ENCODE results near the gene FFAR2.

Gene FFAR2

DNA sequence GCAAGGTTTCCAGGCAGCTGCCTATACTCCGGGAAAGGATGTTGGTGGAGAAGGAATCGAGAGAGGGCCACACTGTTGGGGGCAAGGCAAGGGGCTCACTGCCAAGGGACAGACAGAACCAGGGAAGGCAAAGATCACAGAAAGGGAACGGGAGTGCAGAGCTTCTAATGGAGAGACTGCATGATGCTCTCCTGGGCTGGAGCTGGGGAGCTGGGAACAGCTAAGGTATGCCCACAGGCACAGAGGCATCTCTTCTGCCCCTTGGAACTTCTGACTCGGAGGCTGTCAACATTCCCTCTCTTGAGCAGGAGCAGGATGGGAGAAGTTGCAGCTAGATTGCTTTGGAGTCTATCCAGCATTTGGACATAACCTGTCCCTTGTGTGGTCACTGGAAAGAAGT is 22.4 kb upstream of the FFAR2 start:
- DNase-seq (ENCODE audit: low spot score), result no peak

DNA sequence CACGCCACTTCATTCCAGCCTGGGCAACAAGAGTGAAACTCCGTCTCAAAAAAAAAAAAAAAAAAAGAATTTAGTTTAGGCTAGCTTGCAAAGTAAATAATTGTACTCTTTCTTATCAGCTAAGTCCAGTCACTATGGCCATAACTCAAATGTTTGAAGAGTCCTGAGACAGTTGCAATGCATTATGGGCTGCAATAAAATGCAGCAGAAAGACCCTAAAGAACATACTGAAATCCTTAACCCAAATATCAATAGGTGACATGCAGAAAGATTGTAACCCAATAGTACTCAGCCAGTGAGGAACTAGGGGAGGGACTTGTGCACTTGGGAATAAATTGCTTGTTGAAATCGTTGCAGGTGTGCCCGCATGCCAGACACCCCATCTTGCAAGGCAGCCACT is 20.9 kb upstream of the FFAR2 start:
- no peak for DNase-seq (ENCODE audit: low spot score)

DNA sequence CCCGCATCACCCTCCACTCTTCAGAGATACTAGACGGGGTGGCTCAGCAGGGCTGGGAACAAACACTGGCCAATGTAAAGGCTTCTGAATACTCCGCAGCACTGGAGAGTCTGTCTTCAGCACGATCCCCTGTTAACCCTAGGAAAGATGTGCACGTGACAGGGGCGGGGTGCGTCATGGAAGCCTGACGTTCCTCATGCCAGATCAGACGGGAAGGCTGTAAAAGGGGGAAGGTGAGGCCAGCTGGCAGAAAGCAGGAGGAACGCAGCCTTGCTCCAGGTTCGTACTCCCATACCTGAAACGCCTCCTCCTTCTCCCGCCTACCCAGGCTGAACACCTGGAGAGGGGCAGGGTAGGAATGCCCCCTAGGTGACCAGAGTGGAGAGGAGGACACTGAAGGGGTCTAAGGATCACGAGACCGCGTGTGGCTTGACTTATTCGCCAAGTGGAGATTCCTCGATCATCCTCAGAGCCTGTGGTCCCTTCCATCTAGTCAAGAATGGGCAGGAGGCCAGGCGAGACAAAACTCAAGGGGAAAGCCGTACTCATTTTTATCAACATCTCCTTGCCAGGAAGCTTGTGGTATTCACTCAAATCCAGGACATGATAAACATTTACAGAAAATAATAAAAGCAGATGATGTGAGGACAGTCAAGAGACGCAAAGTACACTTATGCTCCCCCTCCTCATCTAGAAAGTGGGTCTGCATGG is 18.2 kb upstream of the FFAR2 start:
- no peak for DNase-seq (ENCODE audit: low spot score)

DNA sequence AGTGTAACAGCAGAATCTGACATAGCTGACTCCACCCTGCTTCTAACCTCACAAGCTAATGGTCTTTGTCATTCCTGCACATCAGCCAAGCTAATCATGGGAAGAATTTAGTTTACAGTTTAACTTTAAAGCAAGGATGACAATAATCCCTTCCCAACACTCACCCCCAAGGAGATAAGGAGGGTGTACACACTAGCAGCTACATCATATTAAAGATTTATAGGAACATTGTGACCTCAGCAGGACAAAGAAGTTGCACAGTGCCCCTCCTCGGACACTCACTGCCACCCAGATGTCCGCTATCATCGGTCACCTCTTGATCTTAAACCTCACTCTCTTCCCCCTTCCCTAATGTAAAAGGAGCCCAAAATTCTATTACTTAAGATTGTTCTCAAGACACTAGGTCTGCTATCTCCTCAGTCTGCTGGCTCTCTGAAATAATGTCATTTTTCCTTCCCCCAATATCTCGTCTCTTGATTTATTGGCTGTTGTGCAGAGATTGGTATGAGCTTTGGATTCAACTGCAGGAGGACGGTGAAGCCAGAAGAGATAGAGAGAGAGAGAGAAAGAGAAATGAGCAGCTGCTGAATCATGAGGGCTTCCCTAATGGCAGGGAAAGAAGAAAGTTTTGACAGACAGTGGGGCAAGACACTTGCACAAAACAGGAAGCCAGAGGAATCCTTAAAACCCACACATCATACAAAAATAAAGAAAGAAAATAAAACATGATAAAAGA is 17.5 kb upstream of the FFAR2 start:
- no peak for DNase-seq (ENCODE audit: low spot score)

DNA sequence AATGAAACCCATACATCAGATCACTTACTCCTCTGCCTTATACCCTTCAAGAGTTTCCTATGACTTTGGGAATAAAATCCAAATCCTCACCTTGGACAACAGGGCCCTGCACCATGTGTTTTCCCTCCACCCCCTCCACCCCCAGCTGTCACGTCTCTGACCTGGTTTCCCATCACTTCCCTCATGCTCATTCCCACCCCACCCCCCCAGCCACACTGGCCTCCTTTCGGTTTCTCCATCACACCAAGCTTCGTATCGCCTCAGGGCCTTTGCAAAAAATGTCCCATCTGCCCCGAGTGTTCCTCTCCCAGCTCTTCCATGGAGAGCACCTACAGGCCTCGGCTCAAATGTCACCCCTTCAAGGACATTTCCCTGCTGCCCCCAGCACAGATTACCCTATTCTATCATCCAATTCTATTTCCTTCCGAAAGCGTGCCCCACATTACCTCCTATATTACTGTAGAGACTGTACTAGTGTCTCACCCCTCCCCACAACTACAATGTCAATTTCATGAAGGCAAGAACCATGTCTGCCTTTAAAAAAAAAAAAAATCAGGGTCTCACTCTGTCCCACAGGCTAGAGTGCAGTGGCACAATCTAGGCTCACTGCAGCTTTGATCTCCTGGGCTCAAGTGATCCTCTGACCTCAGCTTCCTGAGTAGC is 16.8 kb upstream of the FFAR2 start:
- DNase-seq (ENCODE audit: low spot score), result no peak

DNA sequence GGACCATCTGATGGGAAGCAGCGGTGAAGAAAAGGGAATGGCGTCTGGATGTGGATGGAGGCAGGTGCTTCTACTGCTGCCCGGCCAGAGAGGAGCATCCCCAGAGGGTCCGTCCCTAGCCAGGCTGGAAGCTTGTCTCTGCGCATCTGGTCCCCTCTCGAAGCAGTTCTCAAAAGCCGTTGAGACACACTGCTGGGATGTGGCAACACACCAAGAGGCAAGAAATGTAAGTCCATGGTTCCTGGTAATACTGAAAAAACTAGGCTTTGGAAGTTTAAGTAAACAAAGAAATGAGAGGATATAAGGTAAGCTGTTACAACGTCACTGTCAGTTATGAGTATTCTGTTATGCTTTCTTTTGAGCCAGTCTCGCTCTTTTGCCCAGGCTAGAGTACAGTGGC is 15.1 kb upstream of the FFAR2 start:
- no peak for DNase-seq (ENCODE audit: low spot score)

DNA sequence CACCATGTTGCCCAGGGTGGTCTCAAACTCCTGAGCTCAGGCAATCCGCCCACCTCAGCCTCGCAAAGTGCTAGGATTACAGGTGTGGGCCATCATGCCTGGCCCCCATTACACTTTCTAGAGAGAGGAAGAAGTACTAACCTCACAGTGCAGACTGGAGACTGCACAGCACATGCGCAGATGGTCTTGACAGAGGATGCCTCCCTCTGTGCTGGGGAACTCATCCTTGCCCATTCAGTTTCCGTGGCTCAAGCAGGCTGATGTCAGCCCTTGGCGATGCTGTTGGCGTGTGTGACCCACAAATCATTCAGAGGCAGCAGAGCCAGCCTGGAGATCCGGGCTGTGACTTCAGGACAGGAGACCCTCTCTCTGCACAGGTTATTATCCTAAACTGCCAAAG is 14.6 kb upstream of the FFAR2 start:
- no peak for DNase-seq (ENCODE audit: low spot score)

DNA sequence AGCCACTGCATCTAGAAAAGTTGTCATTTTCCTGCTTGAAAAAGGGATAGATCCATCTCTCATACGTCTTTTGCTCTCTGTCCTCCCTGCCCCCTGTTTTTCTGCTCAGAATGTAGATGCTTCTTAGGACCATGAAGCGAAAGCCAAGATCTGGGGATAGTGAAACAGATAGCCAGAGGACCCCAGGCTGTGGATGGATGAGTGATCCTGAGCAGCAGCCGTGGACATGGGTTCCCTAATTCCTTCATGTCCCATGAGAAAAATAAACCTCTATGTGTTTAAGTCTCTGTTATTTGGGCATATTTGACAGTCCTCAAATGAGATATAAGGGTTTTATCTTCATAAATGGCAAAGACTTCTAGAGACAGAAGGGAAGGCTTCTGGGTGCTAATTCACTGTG is 12.2 kb upstream of the FFAR2 start:
- no peak for DNase-seq (ENCODE audit: low spot score)

DNA sequence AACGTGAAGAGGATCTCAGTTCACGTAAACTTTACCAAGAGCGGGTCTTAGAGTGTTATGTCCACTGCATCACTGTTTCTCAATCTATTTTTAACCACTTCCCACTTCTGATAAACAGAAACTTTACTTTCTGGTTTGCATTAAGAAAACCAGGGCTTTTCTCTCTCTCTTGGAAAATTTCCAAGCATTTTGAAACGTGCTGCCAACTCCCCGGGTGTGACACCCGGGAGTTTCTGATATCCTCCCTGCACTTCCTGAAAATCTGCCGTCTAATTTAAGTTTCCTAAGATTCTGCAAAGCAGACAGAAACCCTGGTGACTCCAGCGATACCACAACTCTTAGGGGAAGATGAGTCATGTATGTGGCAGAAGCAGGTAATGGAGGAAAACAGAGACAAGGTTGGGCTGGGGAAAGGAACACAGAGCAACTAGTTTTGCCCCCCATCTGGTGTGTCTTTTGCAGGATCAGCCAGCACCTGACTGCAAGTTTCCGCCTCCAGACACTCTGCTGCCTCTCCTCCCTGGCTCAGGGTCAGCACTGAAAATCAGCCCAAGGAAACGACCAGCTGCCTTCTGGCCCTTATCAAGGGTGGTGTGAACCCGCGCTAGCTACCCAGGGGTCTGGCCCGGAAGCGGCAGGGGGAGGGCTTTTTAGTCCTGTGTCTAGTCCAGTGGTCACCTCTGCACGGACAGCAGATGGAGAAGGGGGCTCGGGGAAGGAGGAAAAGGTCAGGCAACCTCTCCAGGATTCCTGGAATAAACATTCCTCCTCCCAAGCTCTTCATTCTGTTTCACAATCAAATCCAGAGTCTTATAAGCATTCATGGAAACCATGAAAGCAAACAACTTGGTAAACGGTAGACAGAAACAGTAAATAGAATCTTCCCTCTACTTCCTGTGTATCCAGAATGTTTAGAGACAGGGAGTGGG is 11.3 kb upstream of the FFAR2 start:
- no peak for DNase-seq (ENCODE audit: low spot score)

DNA sequence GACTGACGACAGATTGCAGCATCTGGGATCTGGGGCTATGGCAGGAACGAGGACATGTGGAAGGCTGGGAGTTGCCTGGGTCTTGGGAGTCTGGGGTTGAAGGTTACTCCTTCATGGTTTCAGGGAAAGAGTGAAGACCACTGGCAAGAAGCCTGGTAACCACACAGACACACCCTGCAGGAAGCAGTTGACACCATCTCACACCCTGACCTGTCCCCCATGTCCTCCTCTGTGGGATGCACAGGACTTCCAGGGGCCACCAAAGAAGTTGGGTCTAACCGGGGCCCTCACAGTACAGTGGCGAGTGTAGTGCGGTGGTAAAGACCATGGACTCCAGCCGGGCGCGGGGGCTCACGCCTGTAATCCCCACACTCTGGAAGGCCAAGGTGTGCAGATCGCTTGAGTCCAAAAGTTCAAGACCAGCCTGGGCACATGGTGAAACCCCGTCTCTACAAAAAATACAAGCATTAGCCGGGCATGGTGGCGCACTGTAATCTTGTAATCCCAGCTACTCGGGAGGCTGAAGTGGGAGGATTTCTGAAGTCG is 10.6 kb upstream of the FFAR2 start:
- DNase-seq (ENCODE audit: low spot score), result no peak

DNA sequence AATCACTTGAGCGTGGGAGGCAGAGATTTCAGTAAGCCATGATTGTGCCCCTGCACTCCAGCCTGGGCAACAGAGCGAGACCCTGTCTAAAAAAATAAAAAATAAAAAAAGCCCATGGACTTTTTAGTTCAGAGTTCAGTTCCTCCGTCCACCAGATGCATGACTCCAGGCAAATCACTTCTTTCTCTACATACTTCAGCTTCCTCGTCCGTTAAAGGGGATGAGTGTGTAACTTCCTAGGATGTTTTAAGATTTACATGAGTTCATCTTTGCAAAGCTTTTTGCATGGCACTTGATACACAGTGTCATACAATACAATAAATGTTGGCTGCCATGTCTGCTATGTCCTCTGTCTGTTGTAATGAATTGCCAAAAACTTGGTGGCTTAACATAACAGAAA is 10.0 kb upstream of the FFAR2 start:
- DNase-seq (ENCODE audit: low spot score), result no peak

DNA sequence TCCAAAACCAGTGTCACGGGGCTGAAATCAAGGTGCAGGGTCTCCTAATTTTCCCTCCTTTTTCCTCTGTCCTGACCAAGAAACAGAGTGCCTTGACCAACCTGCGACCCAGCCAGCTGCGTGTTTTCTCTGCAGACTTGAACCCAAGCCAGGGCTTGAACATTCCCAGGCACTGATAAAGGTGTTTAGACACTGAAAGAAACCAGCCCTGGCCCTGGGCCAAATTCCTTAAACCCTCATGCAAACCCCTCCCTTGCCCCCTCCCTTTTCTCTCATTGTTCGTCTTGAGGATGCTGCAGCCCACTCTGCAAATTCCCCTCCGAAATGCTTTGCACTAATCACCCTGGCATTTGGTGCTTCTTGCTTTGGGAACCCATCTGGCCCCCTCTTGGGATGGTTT is 9.5 kb upstream of the FFAR2 start:
- no peak for DNase-seq (ENCODE audit: low spot score)

DNA sequence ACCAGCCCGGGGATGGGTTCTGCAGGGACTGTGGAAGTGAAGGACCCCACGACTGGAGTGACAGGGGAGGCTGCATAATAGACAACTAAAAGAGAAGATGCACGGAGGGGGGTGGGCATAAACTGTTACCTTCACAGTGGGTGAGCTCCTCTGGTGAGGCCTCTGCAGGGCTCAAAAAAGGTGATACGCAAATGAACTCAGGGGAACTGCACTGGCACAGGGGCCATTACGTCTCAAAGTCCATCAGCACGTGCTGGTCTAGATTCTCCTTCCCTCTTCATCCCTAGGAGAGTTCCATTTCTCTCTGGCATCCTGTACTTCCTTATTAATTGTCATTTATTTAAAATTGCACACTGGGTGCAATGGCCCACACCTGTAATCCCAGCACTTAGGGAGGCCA is 8.1 kb upstream of the FFAR2 start:
- DNase-seq (ENCODE audit: low spot score), result no peak

DNA sequence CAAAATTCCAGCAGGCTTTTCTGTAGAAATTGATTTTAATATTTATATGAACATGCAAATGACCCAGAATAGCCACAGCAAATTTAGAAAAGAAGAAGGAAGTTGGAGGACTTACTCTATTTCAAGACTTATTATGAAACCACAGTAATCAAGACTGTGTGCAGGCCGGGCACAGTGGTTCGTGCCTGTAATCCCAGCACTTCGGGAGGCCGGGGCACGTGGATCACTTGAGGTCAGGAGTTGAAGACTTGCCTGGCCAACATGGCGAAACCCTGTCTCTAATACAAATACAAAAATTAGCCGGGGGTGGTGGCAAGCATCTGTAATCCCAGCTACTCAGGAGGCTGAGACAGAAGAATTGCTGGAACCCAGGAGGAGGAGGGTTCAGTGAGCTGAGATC is 6.0 kb upstream of the FFAR2 start:
- no peak for DNase-seq (ENCODE audit: low spot score)

DNA sequence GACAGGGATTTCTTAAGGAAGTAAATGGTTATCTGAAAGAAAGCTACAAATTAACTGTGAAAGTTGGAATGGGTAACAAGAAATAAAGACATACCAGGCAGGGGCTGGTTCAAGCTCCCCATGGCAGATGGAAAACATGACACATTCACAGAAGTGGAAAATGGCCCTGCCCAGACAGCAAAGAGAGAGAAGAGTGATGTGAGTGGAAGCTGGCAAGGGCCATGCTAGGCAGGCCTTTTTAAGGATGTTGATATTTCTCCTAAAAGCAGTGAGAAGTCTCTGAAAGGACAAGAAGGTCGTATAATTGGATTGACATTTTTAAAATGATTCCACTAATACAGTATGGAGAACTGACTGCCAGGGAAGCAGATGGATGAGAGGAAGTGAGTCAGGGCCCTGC is 3.3 kb upstream of the FFAR2 start:
- DNase-seq (ENCODE audit: low spot score), result no peak

DNA sequence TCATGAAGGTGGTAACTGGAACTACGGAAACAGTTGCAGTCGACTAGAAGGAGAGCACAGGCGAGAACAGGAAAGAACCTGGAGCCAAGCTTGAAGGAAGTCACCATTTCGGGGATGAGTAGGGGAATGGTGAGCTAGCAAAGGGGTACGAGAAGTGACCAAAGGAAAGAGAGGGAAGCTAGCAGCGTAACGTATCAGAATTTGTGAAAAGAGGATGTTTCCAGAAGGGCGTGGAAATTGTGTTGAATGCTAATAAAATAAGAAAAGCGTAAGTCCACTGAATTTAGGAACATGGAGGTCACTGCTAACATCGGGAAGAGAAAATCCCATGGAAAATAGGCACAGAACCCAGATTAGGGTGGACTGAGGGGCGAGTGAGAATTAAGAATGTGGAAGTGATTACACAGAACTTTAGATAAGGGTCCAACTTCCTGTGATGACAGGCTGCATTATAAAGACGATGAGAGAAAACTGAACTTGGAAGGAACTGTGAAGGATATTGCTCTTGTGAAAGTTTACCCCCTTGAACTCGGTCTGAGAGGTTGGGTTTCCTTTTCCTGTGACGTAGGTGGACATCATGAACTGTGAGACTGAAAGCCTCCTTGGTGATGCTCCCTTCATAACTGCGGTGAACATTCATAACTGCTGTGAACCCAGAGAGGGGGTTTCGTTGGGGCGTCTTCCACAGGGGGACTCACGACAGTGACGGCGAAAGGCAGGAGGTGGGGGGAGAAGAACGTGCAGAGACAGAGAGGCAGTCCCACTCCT is 2.0 kb upstream of the FFAR2 start:
- peak; percentile 14 for DNase-seq (ENCODE audit: low spot score)

DNA sequence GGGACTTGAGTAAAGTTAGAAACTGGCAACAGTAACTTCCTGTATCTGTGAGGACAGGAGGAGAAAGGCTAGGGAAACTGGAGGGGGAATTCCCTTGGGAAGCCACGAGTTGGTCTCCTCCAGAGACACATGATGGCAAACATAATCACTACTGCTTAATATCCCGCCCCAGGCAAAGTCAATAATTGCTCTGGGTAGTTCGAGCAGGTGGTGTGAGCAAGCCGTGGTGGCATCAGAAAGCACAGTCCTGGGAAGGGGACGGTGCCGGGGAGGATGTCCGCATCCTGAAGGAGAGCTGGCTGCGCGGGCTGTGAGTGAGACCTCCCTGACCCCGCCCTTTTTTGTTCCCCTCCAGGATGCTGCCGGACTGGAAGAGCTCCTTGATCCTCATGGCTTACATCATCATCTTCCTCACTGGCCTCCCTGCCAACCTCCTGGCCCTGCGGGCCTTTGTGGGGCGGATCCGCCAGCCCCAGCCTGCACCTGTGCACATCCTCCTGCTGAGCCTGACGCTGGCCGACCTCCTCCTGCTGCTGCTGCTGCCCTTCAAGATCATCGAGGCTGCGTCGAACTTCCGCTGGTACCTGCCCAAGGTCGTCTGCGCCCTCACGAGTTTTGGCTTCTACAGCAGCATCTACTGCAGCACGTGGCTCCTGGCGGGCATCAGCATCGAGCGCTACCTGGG is 1.4 kb downstream of the FFAR2 start:
- DNase-seq (ENCODE audit: low spot score), result no peak

DNA sequence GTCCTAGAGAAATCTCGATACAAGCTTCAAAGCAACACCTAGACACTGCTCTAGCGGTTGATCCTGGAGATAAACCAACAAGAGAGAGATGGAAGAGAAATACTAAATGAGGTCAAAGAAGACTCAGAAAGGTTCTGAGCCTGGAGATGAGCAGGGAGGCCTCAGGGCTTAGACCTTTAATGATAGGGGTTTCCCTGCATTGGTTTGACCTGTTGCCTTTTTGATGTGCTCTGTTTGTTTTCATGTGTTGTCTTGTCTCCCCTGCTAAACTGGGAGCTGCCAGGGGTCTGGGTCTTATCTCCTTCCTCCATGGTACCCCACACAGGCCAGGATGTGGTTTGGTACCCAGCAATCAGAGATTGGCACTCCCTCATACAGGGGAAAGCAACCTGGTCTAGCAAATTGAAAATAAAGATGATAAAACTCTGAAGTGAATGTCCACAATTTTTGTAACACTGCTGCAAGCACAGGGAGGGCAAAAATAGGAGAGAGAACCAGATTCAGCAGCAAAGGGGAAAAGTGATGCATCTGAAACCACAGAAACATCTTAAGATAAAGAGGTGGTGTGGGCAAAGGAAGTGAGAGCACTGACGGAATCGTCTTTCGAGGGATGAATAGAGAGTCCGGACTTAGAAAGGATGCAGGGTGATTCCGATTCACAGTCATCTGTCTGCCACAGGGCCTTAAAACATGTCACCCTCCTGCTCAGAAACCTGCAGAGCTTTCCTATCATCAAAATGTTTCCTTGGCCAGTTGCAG is 3.5 kb downstream of the FFAR2 start:
- peak; percentile 21 for DNase-seq (ENCODE audit: low spot score)

DNA sequence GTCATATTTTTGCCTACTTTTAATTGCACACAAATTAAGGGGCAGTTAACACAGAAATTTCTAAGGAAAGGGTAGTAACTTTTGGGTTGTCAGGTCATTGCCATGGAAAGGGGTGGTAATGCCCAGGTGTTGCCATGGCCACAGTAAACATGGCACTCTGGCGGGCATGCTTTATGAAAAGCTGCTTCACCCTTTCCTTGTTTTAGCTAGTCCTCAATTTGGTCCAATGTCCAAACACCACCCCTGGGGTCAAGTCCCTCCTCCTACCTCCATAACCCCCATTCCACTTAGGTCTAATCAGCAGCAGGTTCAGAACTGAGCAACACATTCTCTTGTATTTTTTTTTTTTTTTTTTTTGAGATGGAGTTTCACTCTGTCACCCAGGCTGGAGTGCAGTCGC is 6.6 kb downstream of the FFAR2 start:
- DNase-seq (ENCODE audit: low spot score), result no peak

DNA sequence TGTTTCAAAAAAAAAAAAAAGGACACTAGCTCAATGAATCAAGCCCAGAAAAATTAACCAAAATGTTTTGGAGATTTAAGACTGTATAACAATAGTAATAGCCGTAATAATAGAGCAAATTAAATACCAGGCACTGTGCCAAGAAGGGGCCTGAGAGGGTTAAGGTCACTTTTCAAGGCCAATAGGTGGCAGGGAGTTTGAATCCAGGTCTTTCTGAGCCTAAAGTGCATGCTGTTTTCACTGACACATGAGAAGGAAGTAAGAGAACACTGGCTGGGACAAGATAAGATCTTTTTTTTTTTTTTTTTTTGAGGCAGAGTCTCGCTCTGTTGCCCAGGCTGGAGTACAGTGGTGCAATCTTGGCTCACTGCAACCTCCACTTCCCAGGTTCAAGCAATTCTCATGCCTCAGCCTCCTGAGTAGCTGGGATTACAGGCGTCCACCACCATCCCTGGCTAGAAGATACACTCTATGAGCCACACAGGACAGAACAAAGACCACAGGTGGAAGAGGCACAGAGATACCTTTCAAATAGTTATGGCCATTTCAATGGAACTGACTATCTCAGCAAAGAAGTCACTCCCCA is 7.7 kb downstream of the FFAR2 start:
- DNase-seq (ENCODE audit: low spot score), result no peak
